HG03378 (cell line): ENCODE data around the gene KRTAP20-3.

Experiments used
- ATAC-seq: cut with Tn5 transposase; IDR thresholded peaks from one replicate; pipeline ENCODE4 v1.9.1; 2021; ENCODE audit warnings: mild to moderate bottlenecking, moderate library complexity; ENCODE audit not compliant: unreplicated experiment

KRTAP20-3 gene

DNA sequence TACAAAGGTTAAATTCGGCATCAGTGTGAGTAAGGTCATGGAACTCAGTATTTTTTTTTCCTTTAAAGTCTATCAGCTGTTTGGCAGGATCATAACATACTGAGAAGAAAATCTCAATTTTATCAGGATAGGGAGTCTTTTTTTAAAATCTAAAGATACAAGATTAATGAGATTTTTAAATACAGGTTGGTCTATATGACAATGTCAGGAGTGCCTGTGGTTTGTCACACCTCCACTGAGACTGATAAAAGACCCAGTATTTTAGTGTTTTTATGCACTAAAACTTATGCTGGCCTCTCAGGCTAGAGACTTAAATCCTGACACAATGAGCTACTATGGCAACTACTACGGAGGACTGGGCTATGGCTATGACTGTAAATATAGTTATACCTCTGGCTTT lies at the start of gene KRTAP20-3:
Gene KRTAP20-3, plus strand, starts transcription at position 301 of the 400 bp plus-strand sequence.
- ATAC-seq = no peak

DNA sequence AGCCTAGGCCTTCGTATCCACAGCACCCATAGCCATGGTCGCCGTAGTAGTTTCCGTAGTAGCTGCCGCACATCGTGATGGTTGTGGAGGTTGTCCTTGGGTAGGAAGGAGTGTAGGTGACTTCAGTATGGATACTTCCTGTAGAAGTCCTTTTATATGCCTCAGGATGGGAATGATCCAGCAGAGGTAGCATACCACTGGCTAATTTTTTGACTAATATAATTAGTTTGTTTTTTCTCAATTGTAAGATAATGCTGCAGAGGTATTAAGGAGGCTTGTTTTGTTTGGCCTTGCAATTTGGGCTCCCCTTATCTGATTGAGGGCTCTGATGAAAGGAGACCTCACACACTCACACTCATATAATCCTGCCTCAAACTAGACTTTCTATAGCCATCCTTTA lies 43.9 kb upstream of the KRTAP20-3 start, which contains the start of gene KRTAP6-2:
Gene KRTAP6-2, minus strand, starts transcription at position 101 of the 400 bp plus-strand sequence. Its CDS starts 28 bp downstream, at position 73.
- no peak for ATAC-seq

GRCh38 chr21:30600787-30601186 lies 41.9 kb upstream of the KRTAP20-3 start, which contains the start of gene KRTAP22-1:
KRTAP22-1 (plus strand) TSS chr21:30601087.
- ATAC-seq = no peak

- no peak for ATAC-seq
These were observed 36.7 kb upstream of the KRTAP20-3 start for GRCh38 chr21:30605968-30606367.

- ATAC-seq = no peak
These were observed 30.5 kb upstream of the KRTAP20-3 start for GRCh38 chr21:30612132-30612531.

DNA sequence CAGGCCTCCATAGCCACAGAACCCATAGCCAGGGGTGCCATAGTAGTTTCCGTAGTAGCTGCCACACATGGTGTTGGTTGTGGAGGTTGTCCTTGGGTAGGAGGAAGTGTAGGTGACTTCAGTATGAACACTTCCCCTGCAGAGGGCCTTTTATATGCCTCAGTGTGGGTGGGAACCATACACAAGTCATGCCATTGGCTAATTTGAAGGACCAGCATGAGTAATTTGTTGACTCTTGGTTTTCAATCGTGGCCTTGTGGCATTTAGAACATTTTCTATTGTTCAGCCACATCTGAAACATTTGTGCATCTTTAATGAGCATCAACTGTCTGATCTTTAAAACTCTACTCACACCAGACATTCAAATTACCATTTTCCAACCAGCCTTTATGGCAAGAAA lies 28.8 kb upstream of the KRTAP20-3 start, which contains the start of gene KRTAP6-1:
Gene KRTAP6-1, minus strand, starts transcription at position 95 of the 400 bp plus-strand sequence. Its CDS starts 26 bp downstream, at position 69.
- ATAC-seq = no peak

- no peak for ATAC-seq
These were observed 27.5 kb upstream of the KRTAP20-3 start for GRCh38 chr21:30615199-30615598.

DNA sequence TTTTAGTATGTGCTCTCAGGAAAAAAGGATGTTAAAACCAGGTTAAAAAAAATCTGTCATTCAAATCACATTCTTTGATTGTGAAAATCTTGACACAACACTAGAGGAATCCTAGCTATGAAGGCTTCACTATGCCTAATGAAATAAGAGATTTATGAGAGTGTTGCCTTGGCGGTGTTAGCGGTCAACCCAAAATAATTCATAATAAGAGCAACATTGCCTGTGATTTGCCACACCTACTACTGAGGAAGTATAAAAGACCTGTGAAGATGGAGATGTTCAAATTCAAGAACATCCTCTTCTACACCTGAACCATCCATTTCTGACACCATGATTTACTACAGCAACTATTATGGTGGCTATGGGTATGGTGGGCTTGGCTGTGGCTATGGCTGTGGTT lies 26.5 kb upstream of the KRTAP20-3 start, which contains the start of gene KRTAP20-1:
Gene KRTAP20-1, plus strand, starts transcription at position 301 of the 400 bp plus-strand sequence. Its CDS starts 30 bp downstream, at position 331.
- ATAC-seq = no peak

GRCh38 chr21:30620080-30620479 lies 22.6 kb upstream of the KRTAP20-3 start:
- no peak for ATAC-seq

GRCh38 chr21:30620522-30620921 lies 22.1 kb upstream of the KRTAP20-3 start, which contains the start of gene KRTAP20-4:
KRTAP20-4 (plus strand) TSS chr21:30620627.
- ATAC-seq = no peak

GRCh38 chr21:30623362-30623761 lies 19.3 kb upstream of the KRTAP20-3 start:
- ATAC-seq = no peak

- ATAC-seq = no peak
These were observed 17.1 kb upstream of the KRTAP20-3 start for GRCh38 chr21:30625449-30626165.

DNA sequence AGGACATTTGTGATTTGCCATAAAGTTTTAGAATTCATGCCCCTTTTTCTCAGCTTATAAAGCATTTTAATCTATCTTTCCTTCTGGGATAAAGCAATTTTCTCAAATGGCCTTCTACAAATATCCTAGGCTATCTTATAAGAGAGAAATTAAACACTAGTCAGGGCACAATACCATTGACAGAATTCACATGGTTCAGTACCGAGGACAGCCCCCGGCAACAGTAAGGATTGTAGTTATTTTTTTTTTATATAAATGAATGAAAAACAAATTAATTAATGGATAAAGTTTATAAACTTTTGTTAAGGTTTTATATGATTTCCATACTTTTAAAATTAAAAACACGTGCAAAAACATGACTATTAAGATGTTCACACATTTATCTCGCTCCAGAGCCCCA lies 14.6 kb upstream of the KRTAP20-3 start:
- ATAC-seq = no peak

- ATAC-seq = no peak
These were observed 13.5 kb upstream of the KRTAP20-3 start for GRCh38 chr21:30629200-30629599.

GRCh38 chr21:30634906-30635305 lies 7.8 kb upstream of the KRTAP20-3 start, which contains the start of gene KRTAP20-2:
KRTAP20-2 (plus strand) TSS chr21:30635206; CDS start chr21:30635264, 58 bp downstream.
- no peak for ATAC-seq

DNA sequence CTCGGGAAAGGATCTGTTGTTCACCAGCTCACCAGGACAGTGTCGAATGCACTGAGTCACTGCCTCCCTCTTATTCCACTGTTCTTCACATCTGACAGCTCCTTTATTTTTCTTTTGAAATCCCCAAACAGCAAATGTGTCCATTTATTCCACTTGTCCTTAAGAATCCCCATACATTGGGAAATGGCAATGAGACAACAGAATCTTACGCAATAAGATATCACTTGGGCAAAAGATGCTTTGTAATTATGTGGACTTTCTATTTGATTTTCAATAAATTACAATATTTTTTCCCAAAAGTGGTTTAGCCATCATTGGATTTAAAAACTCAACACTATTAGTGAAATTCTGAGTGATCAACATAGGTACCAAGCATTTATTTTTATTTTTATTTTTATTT lies 4.0 kb upstream of the KRTAP20-3 start:
- ATAC-seq = no peak

DNA sequence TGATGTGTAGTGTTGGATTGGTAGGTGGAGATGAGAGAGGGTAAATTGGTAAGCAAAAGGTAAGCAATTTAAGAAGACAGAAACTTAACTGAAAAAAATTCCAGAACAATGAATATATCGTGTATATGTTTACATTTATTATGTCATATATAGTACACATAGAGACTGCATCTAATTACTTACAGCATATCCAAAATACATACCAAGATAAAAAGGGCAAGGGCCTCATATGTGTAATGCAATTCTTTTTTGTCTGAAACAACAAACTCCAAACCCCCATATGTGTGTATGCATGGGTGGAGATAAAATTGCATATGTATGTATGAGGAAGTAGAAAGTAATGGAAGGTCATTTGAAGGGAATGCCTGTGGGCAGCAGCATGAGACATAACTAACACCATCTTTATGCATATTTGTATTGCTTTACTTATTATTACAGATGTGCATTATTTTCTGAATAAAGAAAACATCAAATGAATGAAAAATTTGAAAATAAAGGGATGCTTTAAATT lies 4.3 kb downstream of the KRTAP20-3 start:
- no peak for ATAC-seq

DNA sequence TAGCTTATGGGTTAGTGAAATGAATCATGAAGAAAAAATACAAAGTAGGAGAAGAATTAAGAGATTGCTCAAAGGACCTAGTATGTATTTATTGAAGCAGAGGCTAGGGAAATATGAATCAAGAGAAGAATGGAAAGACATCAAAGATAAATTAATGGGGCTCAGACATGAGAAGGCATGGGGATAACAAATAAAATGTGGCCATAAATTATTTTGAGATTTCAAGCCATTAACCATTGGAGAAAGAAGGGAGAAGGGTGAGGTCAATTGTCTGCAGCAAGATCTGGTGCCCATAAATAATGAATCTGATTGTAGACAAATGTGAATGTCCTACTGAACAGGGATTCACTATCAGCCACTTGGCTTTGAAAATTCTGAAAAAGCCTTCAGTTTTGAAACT lies 10.2 kb downstream of the KRTAP20-3 start:
- ATAC-seq = no peak

GRCh38 chr21:30668776-30669175 lies 26.1 kb downstream of the KRTAP20-3 start:
- ATAC-seq = no peak

DNA sequence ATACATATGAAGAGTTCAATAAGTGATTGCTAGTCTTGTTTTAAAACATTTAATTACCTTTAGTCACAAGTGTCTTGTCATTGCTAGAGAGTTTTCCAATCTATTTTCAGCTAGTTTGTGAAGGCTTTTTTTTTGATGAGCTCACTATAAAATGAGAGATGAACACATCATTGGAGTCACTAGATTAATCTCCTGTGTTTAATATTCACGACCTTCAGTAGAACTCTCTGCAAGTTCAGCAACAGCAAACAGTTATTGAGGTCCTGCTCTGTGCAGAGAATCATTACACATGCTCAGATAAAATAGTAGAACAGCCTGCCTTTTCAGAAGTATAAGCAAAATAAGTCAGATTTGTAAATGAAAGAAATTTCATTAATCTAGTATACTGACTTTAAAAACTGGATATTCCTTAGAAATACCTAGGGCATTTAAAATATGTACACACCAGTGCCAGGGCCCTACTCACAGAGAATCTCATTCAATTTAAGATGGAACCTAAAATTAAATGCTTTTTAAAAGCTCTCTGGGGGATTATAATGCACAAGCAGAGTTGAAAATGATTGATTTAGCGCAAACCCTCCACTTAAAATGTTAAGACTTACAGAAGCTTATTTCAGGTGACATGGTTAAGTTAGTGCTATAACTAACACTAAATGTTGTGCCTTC lies 30.5 kb downstream of the KRTAP20-3 start:
- no peak for ATAC-seq

DNA sequence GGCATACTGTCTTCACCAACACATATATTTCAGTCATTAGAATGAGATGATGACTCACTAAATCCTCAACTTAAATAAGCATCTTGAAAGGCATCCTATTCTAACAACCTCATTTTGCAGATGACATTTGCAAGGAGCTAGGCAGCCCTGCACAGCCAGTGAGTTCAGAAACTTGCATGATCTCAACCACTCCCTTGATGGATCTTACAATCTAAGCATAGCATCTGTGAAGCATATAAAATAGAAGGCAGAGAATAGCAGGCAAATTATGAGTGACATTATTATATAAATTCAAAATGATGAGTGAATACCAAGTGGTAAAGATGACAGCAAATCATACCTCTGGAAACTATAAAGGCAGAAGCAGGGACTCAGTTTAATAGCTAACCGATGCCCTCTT lies 31.6 kb downstream of the KRTAP20-3 start:
- no peak for ATAC-seq

GRCh38 chr21:30676737-30677136 lies 34.1 kb downstream of the KRTAP20-3 start:
- ATAC-seq = no peak
